Mucosa of gallbladder (tissue), 1 donor: ENCODE results near the gene GGA2. TPM values are rescaled to one million over a fixed set of nuclear protein-coding genes. Genes with fewer than 3 reads are reported as not detected.
"Not testable (repeated sequence)": the region's sequence is repeated elsewhere in the genome, so short reads cannot be mapped to it uniquely, and the experiment has no call there.

Experiments used
- DNase-seq: peaks from one replicate; pipeline ENCODE4 v3.0.0-alpha.2; 2020; ENCODE audit warnings: low spot score
- total RNA-seq: library from RNA; stranded (reverse); gene quantifications from one replicate; pipeline ENCODE4 v1.2.1, GENCODE V29; 2021
- donor health status: DM: no; HTN: no; CAD: no.

Gene GGA2
- total RNA-seq, 1 donor from 2014 or later: 54.3 TPM

DNA sequence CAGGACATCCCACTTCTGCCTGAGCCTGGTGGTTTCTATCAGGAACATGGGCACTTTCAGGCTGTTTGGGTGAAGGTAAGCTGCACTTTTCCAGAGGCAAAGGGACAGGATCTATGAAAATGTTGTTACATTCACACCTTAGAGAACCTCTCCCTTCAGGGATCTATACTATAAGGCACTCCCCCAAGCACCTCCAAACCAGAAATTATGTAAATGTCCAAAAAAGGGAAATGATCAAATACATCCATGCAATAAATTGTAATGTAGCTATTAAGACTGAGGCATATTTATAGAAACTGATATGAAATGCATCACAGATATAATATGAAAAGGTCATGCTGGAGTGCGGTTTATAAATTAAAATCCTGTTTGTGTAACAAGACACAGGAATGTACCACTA is 34.0 kb downstream of the GGA2 start:
- DNase-seq: no peak

DNA sequence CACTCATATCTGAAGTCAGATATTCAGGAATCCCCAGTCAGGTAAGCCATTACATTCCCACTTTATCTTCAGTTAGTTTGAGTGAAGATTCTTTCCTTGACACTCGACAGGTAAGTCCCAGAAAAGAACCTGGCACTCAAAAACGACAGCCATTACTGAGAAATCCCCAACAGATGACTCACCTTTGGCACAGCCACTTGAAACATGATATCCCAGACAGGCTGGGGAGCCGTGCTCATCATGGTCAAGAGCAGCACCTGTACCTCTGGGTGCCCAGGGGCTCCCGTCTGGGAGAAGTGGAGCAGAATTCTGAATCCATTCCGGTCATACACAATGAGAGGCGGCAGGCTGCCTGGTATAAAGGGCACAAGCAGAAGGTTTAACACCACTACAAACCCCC is 40.5 kb downstream of the GGA2 start:
- no peak for DNase-seq

DNA sequence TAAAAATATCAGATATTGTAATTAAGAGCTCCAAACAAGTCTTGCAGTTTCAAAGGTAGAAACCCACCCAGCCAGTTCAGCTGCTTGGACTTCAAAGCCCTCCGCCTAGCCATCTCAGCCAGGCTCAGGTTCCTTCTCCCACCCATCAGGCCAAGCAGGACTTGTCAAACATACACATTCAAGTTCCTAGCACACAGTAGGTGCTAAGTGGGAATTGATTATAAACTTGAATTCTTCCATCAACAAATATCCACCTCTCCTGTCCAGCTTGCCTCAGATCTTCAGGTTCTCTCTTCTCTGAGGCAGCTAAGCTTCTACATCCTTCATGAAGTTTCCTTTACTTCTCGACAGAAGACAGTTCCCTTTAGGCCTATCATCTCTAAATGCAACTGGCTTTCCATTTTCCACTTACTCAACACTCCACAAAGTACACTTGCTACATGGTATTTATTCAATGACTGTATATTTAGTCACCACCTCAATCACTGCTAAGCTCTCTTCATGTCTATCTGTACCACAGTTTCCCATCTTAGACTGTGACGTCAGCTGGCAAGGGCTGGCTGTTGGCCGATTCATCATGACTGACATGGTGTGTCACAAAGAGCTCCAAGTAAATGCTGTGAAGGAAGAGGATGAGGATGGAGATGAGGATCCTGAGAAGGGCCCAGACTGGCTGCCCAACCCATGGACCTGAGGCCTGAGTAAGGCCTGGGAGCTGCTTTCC is 44.0 kb downstream of the GGA2 start:
- no peak for DNase-seq

DNA sequence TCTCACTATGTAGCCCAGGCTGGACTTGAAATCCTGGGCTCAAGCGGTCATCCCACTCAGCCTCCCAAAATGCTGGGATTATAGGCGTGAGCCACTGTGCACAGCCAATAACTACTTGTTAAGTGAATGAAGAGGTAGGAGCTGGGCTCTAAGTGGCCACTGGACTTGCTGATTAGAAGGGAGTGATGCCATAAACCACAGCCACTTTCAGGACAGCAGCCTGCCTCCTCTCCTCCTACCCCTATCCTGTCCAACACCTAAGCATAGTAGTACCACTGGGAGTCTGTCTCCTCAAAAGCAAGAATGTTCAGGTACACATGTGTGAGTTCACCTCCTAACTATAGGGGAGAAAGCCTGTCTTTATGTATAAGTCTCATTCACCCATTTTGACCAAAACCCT is 45.1 kb downstream of the GGA2 start:
- no peak for DNase-seq

DNA sequence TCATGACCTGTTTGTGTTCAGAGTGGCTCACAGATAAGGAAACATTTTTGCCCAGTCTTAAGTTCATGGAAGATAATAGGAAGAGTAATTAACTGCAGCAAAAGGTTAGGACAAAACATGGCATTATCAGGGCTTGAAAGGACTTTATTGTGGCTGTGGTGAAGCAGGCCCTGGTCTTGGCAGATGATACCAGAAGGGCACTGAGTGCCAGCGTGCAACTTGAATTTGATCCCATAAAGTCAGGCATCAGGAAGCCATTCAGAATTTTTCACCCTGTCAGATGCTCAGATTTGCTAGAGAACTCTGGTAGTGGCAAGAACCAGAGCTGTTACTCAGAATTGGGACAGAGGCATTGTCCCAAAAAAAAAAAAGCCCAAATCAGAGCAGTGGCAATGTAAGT is 46.1 kb downstream of the GGA2 start:
- DNase-seq: no peak

DNA sequence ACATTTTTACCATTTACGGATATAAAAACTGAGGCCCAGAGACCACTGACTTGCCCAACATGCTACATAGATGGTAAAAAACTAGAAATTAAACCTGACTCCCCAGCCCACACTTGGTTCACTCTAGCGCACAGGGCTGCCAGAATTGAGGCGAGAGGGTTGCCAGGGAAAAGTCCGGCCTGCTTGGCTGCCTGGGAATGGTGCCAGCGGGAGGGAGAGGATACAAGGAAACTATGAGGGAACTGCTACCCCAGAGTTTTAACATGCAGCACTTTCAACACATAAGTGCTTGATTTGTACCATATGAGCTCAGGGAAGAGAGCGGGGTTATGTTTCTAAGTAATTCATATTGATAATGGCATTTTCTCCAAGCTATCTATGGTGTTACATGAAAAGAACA is 47.3 kb downstream of the GGA2 start:
- DNase-seq: peak; percentile 80

DNA sequence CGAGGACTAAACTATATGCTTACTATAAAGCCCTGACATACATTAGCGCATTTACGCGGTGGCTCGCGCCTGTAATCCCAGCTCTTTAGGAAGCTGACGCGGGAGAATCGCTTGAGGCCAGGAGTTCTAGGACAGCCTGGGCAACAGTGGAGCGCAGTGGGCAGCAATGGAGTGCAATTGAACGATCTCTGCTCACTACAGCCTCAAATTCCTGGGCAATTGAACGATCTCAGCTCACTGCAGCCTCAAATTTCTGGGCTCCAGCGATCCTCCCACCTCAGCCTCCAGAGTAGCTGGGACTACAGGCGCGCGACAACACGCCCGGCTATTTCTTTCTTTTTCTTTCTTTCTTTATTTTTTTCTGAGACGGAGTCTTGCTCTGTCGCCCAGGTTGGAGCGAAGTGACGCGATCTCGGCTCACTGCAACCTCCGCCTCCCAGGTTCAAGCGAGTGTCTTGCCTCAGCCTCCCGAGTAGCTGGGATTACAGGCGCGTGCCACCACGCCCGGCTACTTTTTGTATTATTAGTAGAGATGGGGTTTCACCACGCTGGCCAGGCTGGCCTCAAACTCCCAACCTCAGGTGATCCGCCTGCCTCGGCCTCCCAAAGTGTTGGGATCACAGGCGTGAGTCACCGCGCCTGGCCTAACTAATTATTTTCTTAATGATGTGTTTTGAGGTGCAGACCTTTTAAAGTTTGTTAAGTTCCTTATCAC is 56.8 kb downstream of the GGA2 start:
- DNase-seq: no peak

DNA sequence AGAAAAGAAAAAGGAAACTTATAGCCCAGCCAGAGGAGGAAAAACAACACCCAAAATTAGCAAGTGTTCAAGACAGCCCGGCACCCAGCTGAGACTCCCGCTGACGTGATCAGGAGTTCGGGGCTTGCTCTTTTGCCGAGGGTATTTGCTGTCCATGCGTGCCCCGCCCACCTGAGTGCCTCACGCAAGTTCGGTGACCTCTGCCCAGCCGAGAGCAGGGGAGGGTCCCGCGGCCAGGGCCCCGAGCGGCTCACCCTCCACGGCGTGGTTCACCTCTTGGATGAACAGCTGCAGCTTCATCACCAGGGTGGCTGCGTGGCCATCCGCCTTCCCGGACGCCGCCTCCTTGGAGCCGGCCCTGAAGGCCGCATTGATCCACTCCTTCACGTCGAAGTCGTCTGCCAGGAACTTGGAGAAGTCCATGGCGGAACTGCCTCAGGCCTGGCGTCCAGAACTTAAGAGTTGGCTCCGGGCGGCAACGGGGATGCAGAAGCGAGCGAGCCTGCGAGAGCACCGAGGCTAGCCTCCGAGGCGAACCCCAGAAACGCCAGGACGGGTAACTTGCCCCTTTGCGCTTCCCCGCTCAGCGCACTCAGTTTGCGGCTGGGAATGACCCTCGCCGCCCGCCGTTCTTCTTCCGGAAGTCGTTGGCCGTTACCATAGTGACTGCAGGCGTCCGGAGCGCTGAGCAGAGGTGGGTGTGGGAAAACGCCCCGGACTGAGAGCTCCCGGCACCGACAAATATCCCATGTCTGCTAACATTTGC is 57.5 kb downstream of the GGA2 start, which contains the start of gene COG7:
TSS of gene COG7 (minus strand) at position 618 of the 766 bp plus-strand sequence. CDS start at position 423, 195 bp downstream.
- DNase-seq: peak; percentile 91

DNA sequence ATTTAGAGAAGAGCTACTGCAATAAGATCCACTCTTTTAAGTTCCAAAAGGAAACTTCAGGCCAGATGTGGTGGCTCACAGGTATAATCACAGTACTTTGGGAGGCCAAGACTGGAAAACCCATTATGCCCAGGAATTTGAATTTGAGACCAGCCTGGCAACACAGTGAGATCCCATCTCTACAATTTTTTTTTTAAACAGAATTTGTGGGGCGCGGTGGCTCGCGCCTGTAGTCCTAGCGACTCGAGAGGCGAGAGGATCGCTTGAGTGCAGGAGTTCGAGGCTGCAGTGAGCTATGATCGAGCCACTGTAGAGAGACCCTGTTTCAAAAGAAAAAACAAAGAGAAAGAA is 58.1 kb downstream of the GGA2 start:
- DNase-seq: no peak

DNA sequence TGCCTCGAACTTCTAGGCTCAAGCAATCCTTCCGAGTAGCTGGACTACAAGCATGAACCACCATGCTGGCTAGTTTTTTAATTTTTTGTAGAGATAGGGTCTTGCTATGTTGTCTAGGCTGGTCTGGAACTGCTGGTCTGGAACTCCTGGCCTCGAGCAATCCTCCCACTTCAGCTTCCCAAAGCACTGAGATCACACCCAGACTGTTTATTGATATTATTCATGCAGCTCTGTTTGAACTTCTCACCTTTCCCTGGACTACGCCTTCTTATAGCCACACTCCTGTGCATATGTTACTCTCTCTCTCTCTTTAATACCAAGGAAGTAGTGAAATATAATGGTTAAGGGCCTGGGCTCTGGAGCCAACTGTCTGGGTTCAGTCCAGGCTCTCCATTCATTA is 61.9 kb downstream of the GGA2 start:
- no peak for DNase-seq

DNA sequence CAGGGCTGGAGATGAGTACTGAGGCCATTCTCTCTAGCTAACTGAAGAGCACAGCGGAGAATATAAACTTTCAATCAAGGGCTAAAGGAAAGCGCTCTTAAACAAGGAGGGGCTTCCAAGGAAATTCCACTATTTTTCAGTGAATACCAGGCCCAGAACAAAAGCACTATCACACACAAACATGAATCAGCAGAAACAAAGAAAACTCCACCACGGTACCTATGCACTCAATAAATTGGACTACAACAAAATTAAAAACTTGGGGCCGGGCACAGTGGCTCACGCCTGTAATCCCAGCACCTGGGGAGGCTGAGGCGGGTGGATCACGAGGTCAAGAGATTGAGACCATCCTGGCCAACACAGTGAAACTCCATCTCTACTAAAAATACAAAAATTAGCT is 72.8 kb downstream of the GGA2 start:
- not testable (repeated sequence) for DNase-seq

DNA sequence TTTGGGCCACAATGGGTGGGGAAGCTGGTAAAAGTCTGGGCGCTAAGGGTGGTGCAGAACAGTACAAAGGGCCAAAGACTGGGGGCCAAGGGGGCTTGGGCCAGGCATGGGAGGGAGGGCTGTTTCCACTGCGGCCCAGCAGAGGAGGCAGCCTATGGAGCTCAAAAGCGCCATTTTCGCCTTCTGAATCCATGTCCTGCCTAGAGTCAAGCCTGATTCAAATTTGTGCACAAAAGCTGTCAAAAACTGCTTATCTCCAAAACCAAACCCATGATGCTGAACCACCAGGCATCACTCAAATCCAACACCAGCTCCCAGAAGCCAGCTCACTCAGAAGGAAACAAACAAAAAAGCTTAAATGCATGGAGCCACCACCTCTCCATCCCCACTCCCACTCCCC is 73.3 kb downstream of the GGA2 start:
- no peak for DNase-seq

DNA sequence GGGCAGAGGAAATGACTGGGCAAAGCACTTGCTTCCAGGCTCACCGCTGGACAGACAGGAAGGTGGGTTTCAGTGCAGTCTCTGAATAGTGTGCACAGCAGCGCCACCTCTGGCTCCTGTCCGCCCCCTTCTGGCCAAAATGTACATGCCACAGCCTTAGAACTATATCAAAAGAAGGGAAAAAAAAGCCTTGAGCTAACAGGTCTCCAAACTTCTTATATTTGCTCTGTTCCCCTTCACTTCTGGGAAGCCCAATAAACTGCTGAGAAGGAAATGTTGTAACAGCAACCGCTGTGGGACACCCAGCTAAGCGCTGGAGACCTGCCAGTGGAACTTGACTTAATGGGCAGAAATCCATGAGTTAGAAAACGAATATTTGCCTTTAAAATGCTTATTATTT is 74.8 kb downstream of the GGA2 start:
- DNase-seq: peak; percentile 32

DNA sequence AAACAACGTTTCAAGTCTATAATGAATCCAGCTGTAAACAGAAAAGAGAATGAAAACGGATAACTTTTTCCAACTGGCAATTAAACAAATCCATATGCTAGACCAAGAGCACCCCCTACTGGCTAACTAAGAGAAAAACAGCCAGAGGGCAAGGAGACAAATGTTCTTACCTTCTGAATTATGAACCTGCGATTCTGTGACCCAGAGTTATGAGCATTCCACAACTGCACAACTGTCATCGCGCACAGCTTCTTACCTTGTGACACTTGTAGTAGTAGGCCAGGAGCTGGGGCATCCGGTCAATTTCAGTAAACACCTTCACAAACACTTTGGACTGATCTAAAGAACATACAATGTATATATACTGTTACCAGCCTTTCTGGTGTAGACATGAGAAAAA is 75.9 kb downstream of the GGA2 start:
- DNase-seq: peak; percentile 16

DNA sequence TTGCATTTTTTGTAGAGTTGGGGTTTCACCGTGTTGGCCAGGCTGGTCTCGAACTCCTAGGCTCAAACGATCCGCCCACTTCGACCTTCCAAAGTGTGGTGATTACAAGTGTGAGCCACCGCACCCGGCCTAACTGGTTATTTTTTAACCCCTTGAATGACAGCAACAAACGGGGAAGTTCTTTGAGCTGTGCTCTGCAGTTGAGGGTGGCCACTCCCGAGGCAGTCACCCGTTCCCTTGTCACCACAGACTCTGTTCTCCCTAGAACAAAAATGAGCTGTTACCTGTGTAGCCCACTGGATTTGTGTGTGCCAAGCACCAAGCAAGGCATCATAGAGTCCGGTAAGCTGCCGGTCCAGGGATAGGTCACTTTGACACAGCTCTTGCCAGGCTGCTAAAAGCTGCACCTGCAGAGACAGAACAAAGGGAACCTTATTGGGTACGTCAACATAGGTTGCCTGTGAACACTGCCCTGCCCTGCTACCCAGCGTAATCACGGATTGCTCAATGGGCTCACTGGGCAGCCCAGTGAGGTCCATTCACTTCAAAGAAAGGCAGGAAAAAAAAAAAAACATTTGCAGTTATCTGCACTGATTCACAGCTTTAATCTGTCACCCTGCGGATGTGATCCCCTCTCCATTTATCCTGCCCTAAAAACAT is 76.9 kb downstream of the GGA2 start:
- no peak for DNase-seq

DNA sequence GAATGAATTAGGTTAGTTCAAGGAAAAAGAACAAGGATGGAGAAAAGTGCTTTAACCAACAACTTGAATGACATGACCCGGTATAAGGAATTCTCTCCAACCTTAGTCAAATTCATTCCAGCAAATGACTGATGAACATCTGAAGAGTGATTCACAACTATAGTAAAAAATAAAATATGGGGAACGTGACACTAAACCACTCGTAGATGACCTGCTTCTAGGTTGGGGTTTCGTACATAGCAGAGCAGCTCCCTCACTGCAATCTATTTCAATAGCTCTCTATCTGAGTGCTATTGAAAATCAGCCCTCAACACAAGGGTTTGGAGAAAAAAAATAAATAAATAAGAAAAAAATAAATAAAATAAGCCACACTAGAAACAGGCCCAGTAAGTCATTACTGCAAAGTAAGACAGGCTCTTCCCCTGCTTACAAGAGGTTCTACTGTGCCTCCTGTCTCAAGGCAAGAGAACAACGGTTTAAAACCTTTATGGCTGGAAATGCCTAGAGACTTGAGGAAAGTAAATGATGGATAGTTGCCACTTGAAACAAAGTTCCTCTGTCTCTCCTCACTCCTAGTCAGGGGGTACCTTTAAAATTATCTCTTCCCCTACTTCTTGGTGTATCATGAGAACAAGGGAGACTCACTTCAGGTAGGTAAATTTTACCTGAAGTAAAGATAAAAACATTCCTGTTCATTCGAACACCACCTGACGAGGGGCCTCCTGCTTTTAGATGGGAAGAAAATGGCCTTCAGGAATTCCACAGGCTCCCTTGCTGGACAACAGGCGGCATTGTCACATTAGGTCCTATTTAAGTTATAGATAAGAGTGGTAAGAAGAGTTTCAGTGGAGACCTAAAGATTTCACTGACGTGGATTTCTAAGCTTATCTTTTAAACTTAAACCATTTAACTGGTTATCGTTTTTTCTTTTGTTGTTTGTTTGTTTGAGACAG is 77.8 kb downstream of the GGA2 start:
- DNase-seq: no peak

DNA sequence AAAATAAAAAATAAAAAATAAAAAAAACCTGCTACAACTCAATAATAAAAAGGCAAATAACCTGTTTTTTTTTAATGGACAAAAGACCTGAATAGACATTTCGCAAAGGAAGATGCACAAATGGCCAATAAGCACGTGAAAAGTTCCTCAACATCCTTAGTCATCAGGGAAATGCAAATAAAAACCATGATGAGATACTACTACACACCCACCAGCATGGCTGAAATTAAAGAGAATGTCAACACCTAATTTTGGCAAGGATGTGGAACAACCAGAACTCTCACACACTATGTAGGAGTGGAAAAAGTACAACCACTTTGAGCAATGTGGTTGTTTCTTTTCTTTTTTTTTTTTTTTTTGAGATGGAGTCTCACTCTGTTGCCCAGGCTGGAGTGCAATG is 81.9 kb downstream of the GGA2 start:
- no peak for DNase-seq

DNA sequence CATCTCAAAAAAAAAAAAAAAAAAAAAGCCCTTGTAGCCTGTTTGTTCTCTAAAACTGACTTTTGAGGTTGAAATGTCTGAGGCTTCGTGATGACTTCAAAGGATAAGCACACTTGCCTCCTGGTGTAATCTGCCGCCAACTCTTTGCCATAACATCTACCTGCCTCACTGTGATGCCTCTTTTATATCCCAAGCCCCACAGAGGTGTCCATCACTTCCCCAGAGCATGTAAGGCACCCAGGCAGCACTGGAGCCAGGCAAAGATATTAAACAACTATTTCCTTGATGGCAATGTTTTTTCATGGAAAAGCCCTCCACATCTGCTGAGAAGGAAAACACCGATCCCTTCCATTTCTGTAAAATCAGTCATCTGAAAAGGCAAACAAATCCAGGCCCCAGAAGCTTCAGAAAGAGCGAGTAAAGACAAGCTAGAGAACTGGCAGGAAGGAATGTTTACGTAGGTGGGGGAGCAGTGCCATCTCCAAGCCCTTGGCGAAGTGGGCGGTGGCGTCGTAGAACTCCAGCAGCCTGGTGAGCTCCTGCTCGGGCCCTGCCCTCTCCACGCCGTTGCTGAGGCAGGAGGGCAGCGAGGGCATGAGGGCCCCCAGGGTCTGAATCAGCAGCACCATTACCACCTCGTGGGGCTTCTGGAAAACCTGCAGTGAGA is 85.9 kb downstream of the GGA2 start:
- DNase-seq: peak; percentile 21

DNA sequence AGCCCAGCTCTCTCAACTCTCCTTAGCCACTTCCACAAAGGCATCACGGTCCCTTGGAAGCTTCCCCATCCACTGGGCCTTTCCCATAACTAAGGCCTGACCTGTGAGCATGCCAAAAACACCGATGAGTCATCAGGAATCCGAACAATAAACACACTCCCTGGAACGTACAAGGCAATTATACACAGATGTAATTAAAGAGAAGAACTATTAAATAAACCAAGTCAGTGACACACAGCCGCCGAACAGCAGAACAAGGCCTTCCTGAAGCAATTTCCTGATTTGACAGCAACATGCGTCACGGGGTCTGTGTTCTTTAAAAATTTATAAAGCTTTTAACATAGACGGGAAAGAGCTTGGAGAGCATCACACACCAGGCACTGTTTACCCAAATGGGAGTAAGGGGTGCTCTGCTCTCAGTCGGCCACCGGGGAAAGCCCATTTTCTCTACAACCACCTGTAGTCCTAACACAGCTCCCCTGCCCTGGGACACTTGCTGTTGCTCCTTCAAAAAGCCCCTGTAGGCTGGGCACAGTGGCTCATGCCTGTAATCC is 86.7 kb downstream of the GGA2 start:
- DNase-seq: peak; percentile 85

DNA sequence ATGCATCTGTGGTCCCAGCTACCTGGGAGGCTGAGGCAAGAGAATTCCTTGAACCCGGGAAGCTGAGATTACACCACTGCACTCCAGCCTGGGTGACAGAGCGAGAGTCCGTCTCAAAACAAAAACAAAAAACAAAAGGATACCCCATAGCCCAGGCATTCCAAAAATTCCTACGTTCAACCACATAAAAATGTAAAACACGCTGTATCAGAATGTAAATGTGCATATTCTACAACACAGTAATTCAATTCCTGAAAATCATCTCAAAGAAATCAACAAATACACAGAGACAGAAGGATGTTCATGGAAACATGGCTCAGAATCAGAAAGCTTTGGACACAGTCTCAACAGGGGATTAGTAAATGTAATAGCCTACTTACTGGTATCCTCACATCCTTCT is 90.3 kb downstream of the GGA2 start:
- no peak for DNase-seq
